Small intestine (tissue), 16 donors: ENCODE measurements around the gene CC2D1B. TPM values are rescaled to one million over a fixed set of nuclear protein-coding genes. Genes with fewer than 3 reads are reported as not detected.

Experiments
- DNase-seq, 2 donors: peaks; one replicate each; pipeline versions ENCODE4 v3.0.0 to v3.0.0-alpha.2; 2013
- FAIRE-seq: peaks from 2 replicates; lab custom pipeline; 2012; peaks lifted over from hg19 to GRCh38; lab: Jason Lieb, UNC
- H3K27ac ChIP-seq, 3 donors: one replicate each; pipeline ENCODE4 v1.5.1; 2013; ENCODE audit warnings: low read length in 2 of 3, mild to moderate bottlenecking in 2 of 3, control low read depth in 1 of 3, inconsistent platforms in 1 of 3, low read depth in 1 of 3, moderate library complexity in 1 of 3
- H3K27me3 ChIP-seq, 3 donors: one replicate each; pipeline ENCODE4 v1.6.1; 2013; ENCODE audit warnings: low read length in 3 of 3, inconsistent platforms in 1 of 3; ENCODE audit not compliant: control insufficient read depth in 3 of 3, insufficient read depth in 3 of 3
- H3K36me3 ChIP-seq, 3 donors: one replicate each; pipeline ENCODE4 v1.6.1; 2013; ENCODE audit warnings: low read length in 3 of 3, inconsistent platforms in 1 of 3, low read depth in 1 of 3, mild to moderate bottlenecking in 1 of 3, moderate library complexity in 1 of 3; ENCODE audit not compliant: control insufficient read depth in 3 of 3, insufficient read depth in 2 of 3
- H3K4me1 ChIP-seq, 3 donors: one replicate each; pipeline ENCODE4 v1.6.1; 2013; ENCODE audit warnings: low read length in 2 of 3, inconsistent platforms in 1 of 3, low read depth in 1 of 3, mild to moderate bottlenecking in 1 of 3, moderate library complexity in 1 of 3; ENCODE audit not compliant: control insufficient read depth in 3 of 3, insufficient read depth in 2 of 3
- H3K4me3 ChIP-seq, 3 donors: one replicate each; pipeline ENCODE4 v1.5.1; 2013; ENCODE audit warnings: low read length in 3 of 3, control low read depth in 1 of 3, inconsistent platforms in 1 of 3, low read depth in 1 of 3, mild to moderate bottlenecking in 1 of 3, moderate library complexity in 1 of 3
- H3K9me3 ChIP-seq, 2 donors: one replicate each; pipeline ENCODE4 v1.6.1; 2013; ENCODE audit warnings: low read depth in 1 of 2, low read length in 1 of 2; ENCODE audit not compliant: control insufficient read depth in 2 of 2, insufficient read depth in 1 of 2
- WGBS, 3 donors: extraction: QIAGEN DNeasy Blood & Tissue Kit; methylation state at CpG; one replicate each; pipeline ENCODE4 v1.1.7; 2013; 5-methylcytosine and 5-hydroxymethylcytosine counted together
- long read RNA-seq, 10 donors: transcript quantifications; one replicate each; lab custom pipeline, GENCODE V29; 2026
- polyA plus RNA-seq, 4 donors: library from polyadenylated mRNA; stranded (reverse) in 3 of 4; unstranded in 1 of 4; fragments of 200-250 nt in 3 of 4; fragments of 120-200 nt in 1 of 4; gene quantifications; one replicate each; pipeline versions ENCODE4 v1.2.1 to v1.2.3, GENCODE V29; 2013
- donor health status: healthy with polysubstance abuse.
- donor health status: control.
- donor health status: control.
- donor health status: Bipolar disorder and iron deficiency.
- donor health status: healthy.

CC2D1B gene
- 10 to 100 TPM; 17.3 to 21.9 (median 18.3) TPM for polyA plus RNA-seq
- long read RNA-seq, donor 1 = 0 reads
- long read RNA-seq, donor 2 = 0 reads
- long read RNA-seq, donor 3 = 0 reads
- long read RNA-seq, donor 4 = 0 reads
- long read RNA-seq, donor 5 = 0 reads
- long read RNA-seq, donor 6 = 0 reads
- long read RNA-seq, donor 7 = 0 reads
- long read RNA-seq, donor 8 = 0 reads
- long read RNA-seq, donor 9 = 0 reads
- long read RNA-seq, donor 10, partial matches to known transcripts = 0 of 1 reads
- long read RNA-seq, donor 10, other reads (novel, unspliced or antisense) = 0 of 1 reads

DNA sequence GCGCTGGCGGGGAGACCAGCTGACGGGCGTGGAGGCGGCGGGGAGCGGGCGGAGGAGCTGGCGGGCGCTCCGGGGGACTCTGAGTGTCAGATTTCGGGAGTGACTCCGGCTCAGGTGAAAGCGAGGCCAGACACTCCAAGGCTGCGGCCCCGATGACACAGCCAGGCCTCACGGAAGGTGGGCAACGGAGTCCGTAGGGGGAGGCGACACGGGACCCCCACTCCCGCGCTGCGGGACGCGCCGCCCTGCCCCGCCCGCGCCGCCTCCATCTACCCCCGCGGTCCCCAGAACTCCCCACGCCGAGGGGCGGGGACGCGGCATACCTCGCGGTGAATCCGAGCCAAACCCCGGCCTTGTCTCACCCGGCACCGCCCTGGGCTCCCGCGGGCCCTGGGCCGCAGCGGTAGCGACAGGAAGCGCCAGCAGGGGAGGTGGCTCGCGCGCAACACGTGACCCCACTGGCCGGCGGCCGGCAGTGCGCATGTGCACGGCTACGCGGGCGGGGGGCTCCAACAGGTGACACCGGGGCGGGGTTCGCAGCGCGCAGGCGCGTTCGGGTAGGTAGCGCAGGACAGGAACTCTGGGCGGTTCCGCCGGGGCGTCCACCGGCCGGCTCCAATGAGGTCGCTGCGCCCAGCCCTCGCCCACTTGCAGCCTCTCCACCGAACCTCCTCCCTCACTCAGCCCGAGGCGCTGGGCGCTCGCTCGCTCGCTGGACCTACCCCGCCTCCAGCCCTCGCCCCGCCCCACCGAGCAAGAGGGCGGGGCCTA, at the start of gene CC2D1B:
Gene CC2D1B, minus strand, starts transcription at position 460 of the 771 bp plus-strand sequence. CDS start 1,585 bp downstream, outside the sequence.
- Histone ChIP-seq H3K4me1 (peaks cover 0 to 10% (median 4%) of the 10 kb centered on the region in 3 donors), H3K36me3 (peaks cover under 1 to 23% (median 11%) of the 10 kb centered on the region in 3 donors), H3K27me3 (no peaks in the 10 kb centered on the region), H3K27ac (peak within 1 kb of the TSS; percentile 85 to 98 (median 94)), H3K9me3 (no peaks in the 10 kb centered on the region), H3K4me3 (peak within 1 kb of the TSS; percentile 86 to 90 (median 90))
- WGBS, 3 donors = 0% methylated on average over 44 to 92 of the region's 92 CpGs
- DNase-seq (peak; percentile 99), FAIRE-seq (no peak)

DNA sequence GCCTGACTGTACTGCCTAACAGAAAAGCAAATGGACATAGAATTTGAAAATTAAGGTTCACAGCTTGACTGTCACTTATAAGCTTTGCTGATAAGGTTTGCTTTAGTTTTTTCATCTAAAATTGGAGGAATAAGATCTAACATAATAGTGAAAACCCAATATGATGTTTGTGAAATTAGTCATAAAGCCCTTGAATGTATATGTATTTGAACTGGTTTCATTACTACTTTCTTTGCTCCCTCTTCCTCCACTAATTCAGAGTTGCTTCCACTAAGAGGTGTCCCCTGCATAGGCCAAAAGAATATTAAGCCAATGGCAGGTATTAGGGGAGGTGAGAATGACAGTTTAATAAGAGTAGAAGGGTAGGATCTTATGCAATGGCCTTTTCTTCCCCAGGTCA, 48.9 kb upstream of the CC2D1B start:
- Histone ChIP-seq H3K4me3 (no peak overlapping the region), H3K27ac (no peak overlapping the region), H3K36me3 (peaks cover 27 to 44% (median 36%) of the 10 kb centered on the region in 3 donors), H3K9me3 (no peaks in the 10 kb centered on the region), H3K27me3 (no peaks in the 10 kb centered on the region), H3K4me1 (no peaks in the 10 kb centered on the region)
- FAIRE-seq (no peak), DNase-seq (no peak)

DNA sequence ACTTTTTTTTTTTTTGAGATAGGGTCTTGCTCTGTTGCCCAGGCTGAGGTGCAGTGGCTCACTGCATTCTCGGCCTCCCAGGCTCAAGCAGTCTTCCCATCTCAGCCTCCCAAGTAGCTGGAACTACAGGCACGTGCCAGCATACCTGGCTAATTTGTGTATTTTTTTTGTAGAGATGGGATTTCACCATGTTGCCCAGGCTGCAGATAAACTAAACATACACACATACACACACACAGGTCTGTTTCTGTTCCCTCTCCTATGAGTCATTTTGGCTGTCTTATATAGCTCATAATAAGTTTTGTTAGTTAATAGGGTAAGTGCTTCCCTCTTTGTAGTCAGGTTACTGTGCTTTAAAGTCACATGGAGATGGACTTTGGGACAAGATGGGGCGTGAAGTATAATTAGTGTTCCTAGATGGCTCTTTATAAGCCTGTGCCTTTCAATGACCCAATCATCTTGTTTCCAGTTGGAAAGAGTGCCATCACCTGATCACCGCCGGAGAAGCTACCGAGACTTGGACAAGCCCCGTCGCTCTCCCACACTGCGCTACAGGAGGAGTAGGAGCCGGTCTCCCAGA, 47.5 kb upstream of the CC2D1B start:
- peak; percentile 55 to 85 for DNase-seq
- 51 to 83% (median 69%) methylated on average over 10 of the region's 10 CpGs for WGBS, 3 donors
- Histone ChIP-seq H3K27me3 (no peaks in the 10 kb centered on the region), H3K4me3 (no peak overlapping the region), H3K4me1 (no peaks in the 10 kb centered on the region), H3K36me3 (peaks cover 29 to 44% (median 41%) of the 10 kb centered on the region in 3 donors), H3K27ac (peak overlapping the region in 1 of 3 donors; percentile 41), H3K9me3 (no peaks in the 10 kb centered on the region)
- FAIRE-seq = no peak

- DNase-seq (no peak), FAIRE-seq (no peak)
- Histone ChIP-seq H3K27ac (peak overlapping the region; percentile 85 to 96 (median 91)), H3K4me3 (peak overlapping the region; percentile 51 to 74 (median 70)), H3K4me1 (peaks cover 4 to 14% (median 4%) of the 10 kb centered on the region in 3 donors), H3K9me3 (no peaks in the 10 kb centered on the region), H3K27me3 (no peaks in the 10 kb centered on the region), H3K36me3 (peaks cover 6 to 19% (median 8%) of the 10 kb centered on the region in 3 donors)
- 0 to 2% (median 2%) methylated on average over 8 of the region's 8 CpGs for WGBS, 3 donors
Observed at GRCh38 chr1:52404975-52405338, 39.0 kb upstream of the CC2D1B start.

- no peaks in the 10 kb centered on the region for H3K9me3 ChIP-seq
- peak; percentile 97 to 99 for DNase-seq
- H3K36me3 ChIP-seq = peaks cover 6 to 17% (median 8%) of the 10 kb centered on the region in 3 donors
- H3K27ac ChIP-seq = peak within 1 kb of the TSS; percentile 85 to 96 (median 91)
- WGBS, 3 donors = 0% methylated on average over 57 of the region's 57 CpGs
- no peak for FAIRE-seq
- H3K27me3 ChIP-seq = no peaks in the 10 kb centered on the region
- peaks cover 4 to 14% (median 4%) of the 10 kb centered on the region in 3 donors for H3K4me1 ChIP-seq
- peak within 1 kb of the TSS; percentile 58 to 74 (median 70) for H3K4me3 ChIP-seq
Observed at GRCh38 chr1:52404116-52404974, 38.3 kb upstream of the CC2D1B start, which contains the start of the genes ORC1 and PRPF38A. ORC1 (minus strand) TSS chr1:52404423; CDS start chr1:52402223, 2,200 bp downstream. PRPF38A (plus strand) TSS chr1:52404602; CDS start chr1:52404750, 148 bp downstream.

GRCh38 chr1:52403566-52404115, 37.6 kb upstream of the CC2D1B start:
- peak overlapping the region; percentile 52 to 70 (median 58) for H3K4me3 ChIP-seq
- H3K4me1 ChIP-seq = peaks cover 4 to 14% (median 4%) of the 10 kb centered on the region in 3 donors
- peak overlapping the region in 2 of 3 donors; percentile 71 to 91 for H3K27ac ChIP-seq
- no peaks in the 10 kb centered on the region for H3K27me3 ChIP-seq
- H3K36me3 ChIP-seq = peaks cover 3 to 15% (median 4%) of the 10 kb centered on the region in 3 donors
- 0 to 1% (median 0%) methylated on average over 16 of the region's 16 CpGs for WGBS, 3 donors
- FAIRE-seq = no peak
- peak in 1 of 2 donors; percentile 71 for DNase-seq
- no peaks in the 10 kb centered on the region for H3K9me3 ChIP-seq

GRCh38 chr1:52402860-52403240, 36.8 kb upstream of the CC2D1B start:
- WGBS, 3 donors = 11 to 41% (median 23%) methylated on average over 3 of the region's 3 CpGs
- DNase-seq (peak; percentile 59 to 71), FAIRE-seq (no peak)
- H3K27me3 ChIP-seq = no peaks in the 10 kb centered on the region
- peak overlapping the region in 1 of 3 donors; percentile 70 for H3K4me3 ChIP-seq
- H3K36me3 ChIP-seq = peaks cover 0 to 12% (median 0%) of the 10 kb centered on the region in 3 donors
- no peaks in the 10 kb centered on the region for H3K9me3 ChIP-seq
- H3K4me1 ChIP-seq = peaks cover 4 to 14% (median 4%) of the 10 kb centered on the region in 3 donors
- H3K27ac ChIP-seq = peak overlapping the region in 1 of 3 donors; percentile 7
